ENCODE results near the gene RTL10. TPM values are rescaled to one million over a fixed set of nuclear protein-coding genes. Genes with fewer than 3 reads are reported as not detected.

Gene RTL10
- total and polyA plus RNA-seq, 2 of the 8 experiments (the other 6 are each of a cell fraction or from before 2014, with no cell fraction given): 11.5 to 18.8 TPM

- TF ChIP-seq, protein P1, sequence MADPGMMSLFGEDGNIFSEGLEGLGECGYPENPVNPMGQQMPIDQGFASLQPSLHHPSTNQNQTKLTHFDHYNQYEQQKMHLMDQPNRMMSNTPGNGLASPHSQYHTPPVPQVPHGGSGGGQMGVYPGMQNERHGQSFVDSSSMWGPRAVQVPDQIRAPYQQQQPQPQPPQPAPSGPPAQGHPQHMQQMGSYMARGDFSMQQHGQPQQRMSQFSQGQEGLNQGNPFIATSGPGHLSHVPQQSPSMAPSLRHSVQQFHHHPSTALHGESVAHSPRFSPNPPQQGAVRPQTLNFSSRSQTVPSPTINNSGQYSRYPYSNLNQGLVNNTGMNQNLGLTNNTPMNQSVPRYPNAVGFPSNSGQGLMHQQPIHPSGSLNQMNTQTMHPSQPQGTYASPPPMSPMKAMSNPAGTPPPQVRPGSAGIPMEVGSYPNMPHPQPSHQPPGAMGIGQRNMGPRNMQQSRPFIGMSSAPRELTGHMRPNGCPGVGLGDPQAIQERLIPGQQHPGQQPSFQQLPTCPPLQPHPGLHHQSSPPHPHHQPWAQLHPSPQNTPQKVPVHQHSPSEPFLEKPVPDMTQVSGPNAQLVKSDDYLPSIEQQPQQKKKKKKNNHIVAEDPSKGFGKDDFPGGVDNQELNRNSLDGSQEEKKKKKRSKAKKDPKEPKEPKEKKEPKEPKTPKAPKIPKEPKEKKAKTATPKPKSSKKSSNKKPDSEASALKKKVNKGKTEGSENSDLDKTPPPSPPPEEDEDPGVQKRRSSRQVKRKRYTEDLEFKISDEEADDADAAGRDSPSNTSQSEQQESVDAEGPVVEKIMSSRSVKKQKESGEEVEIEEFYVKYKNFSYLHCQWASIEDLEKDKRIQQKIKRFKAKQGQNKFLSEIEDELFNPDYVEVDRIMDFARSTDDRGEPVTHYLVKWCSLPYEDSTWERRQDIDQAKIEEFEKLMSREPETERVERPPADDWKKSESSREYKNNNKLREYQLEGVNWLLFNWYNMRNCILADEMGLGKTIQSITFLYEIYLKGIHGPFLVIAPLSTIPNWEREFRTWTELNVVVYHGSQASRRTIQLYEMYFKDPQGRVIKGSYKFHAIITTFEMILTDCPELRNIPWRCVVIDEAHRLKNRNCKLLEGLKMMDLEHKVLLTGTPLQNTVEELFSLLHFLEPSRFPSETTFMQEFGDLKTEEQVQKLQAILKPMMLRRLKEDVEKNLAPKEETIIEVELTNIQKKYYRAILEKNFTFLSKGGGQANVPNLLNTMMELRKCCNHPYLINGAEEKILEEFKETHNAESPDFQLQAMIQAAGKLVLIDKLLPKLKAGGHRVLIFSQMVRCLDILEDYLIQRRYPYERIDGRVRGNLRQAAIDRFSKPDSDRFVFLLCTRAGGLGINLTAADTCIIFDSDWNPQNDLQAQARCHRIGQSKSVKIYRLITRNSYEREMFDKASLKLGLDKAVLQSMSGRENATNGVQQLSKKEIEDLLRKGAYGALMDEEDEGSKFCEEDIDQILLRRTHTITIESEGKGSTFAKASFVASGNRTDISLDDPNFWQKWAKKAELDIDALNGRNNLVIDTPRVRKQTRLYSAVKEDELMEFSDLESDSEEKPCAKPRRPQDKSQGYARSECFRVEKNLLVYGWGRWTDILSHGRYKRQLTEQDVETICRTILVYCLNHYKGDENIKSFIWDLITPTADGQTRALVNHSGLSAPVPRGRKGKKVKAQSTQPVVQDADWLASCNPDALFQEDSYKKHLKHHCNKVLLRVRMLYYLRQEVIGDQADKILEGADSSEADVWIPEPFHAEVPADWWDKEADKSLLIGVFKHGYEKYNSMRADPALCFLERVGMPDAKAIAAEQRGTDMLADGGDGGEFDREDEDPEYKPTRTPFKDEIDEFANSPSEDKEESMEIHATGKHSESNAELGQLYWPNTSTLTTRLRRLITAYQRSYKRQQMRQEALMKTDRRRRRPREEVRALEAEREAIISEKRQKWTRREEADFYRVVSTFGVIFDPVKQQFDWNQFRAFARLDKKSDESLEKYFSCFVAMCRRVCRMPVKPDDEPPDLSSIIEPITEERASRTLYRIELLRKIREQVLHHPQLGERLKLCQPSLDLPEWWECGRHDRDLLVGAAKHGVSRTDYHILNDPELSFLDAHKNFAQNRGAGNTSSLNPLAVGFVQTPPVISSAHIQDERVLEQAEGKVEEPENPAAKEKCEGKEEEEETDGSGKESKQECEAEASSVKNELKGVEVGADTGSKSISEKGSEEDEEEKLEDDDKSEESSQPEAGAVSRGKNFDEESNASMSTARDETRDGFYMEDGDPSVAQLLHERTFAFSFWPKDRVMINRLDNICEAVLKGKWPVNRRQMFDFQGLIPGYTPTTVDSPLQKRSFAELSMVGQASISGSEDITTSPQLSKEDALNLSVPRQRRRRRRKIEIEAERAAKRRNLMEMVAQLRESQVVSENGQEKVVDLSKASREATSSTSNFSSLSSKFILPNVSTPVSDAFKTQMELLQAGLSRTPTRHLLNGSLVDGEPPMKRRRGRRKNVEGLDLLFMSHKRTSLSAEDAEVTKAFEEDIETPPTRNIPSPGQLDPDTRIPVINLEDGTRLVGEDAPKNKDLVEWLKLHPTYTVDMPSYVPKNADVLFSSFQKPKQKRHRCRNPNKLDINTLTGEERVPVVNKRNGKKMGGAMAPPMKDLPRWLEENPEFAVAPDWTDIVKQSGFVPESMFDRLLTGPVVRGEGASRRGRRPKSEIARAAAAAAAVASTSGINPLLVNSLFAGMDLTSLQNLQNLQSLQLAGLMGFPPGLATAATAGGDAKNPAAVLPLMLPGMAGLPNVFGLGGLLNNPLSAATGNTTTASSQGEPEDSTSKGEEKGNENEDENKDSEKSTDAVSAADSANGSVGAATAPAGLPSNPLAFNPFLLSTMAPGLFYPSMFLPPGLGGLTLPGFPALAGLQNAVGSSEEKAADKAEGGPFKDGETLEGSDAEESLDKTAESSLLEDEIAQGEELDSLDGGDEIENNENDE (IDR thresholded peaks at IDR 0.05; ENCODE audit: insufficient replicate concordance, low read length): no peak
- no peak for TF ChIP-seq RAD21 (IDR thresholded peaks at IDR 0.05 in 1 of 2, conservative IDR thresholded peaks at IDR 0.05 in 1 of 2; ENCODE audit: low read depth in 2 of 2, low read length in 2 of 2)
- TF ChIP-seq SUZ12 (IDR thresholded peaks at IDR 0.05; ENCODE audit: low read length): no peak
- TF ChIP-seq E2F6 (IDR thresholded peaks at IDR 0.05): no peak
- no peak for TF ChIP-seq ZNF274 (IDR thresholded peaks at IDR 0.05; ENCODE audit: borderline replicate concordance, extremely low read depth, low read length)
- TF ChIP-seq RBBP5 (IDR thresholded peaks at IDR 0.05; ENCODE audit: borderline replicate concordance, low read depth, low read length): no peak
- no peak for TF ChIP-seq EGR1 (IDR thresholded peaks at IDR 0.05; ENCODE audit: borderline replicate concordance, low read depth, low read length)
- peak in 1 of 2 experiments; percentile 76; a peak in 1 of 3 replicates for TF ChIP-seq EP300 (IDR thresholded peaks at IDR 0.05; ENCODE audit: borderline replicate concordance in 1 of 2, low read depth in 2 of 2, low read length in 2 of 2)
Observed at GRCh38 chr22:19880786-19881569, 26.3 kb upstream of the RTL10 start (continued).
